Measurements from ENCODE around the gene RPL34.

RPL34 gene

DNA sequence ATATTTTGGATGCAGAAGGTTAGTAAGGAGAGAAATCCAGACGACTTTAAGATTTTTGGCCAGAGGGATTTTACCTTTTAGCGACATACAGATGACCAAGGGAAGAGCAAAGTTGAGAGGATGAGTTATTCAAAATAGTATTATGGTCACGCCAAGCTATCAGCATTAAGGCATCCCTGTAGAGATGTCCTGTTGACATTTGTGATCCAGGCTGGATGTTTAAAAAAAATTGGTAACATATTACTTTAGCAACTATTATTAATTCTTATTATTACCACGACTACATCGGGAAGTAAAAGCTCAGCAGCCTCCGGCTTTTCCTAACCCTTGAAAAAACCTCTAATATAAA is 29.5 kb downstream of the RPL34 start:
- Mint-ChIP-seq H3K36me3 (ENCODE audit: low read depth) (peaks cover 19% of the 10 kb centered on the region), H3K27me3 (no peaks in the 10 kb centered on the region), H3K27ac (peak overlapping the region; percentile 92), H3K4me1 (ENCODE audit: low read depth) (peaks cover 35% of the 10 kb centered on the region), H3K4me3 (peak overlapping the region; percentile 94), H3K9me3 (no peaks in the 10 kb centered on the region)

DNA sequence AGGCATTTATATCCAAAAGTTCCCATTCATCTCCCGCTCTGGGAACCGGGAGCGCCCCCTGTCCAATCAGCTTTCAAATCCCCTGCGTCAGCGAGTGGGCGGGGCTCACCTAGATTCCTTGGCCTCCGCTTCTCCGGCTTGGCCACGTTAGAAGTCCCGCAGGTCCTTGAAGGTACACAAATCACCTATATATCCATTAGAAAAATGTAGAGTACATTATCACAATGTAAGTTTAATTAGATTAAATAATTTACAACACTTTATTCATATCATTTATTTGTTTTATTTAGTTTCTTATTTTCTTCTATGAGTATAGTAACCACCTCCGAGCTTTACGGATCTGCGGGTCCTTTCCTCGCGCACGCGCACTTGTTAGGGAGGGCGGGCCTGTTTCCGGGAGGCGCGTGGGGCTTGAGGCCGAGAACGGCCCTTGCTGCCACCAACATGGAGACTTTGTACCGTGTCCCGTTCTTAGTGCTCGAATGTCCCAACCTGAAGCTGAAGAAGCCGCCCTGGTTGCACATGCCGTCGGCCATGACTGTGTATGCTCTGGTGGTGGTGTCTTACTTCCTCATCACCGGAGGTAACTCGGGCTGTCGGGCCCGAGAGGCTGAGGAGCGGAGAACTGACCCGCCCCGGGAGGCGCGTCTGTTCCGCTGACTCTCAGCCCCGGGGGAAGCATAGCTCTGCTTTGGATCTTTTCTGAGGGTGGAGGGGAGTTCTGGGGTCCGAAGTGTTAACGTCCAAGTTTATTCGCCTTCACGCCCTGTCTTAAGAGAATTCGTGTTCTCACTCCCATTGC is 30.0 kb downstream of the RPL34 start, which contains the start of gene OSTC:
Gene OSTC, plus strand, starts transcription at position 388 of the 802 bp plus-strand sequence. Its CDS starts 57 bp downstream, at position 445.
- Mint-ChIP-seq H3K4me3 (peak within 1 kb of the TSS; percentile 94), H3K27me3 (no peaks in the 10 kb centered on the region), H3K36me3 (ENCODE audit: low read depth) (peaks cover 21% of the 10 kb centered on the region), H3K27ac (peak within 1 kb of the TSS; percentile 92), H3K9me3 (no peaks in the 10 kb centered on the region), H3K4me1 (ENCODE audit: low read depth) (peaks cover 35% of the 10 kb centered on the region)

DNA sequence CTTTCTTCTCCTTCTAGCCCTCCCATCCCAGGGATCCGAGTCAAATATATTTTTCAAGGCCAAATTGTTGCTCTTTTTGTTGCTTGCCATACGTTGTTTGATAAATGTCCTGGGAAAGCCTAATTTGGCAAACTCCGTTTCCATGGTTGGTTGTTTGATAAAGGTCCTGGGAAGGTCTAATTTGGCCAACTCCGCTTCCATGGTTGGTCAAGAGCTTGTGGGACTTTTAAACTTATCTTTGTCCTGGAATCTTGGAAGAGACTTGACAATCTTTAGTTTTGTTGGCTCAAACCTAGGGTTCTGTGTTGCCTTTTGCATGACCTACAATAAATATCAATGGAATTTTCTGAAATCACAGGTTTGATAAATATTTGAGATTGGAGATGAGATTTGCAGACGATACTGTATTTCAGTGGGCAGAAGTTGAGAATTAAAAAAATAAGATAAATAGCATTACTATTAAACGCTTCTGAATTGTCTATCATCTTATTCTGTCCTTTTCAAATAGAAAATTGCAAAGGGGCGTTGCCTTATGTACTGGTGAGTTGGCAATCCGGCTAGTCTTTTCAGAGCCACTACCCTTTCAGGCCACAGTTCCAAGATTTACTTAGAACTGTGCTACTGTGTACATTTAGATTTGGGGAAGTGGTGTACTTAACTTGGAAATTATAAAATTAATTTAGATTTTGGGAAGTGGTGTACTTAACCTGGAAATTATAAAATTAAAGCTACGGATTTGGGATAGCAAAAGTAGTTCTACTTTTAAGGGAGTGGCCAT is 30.8 kb downstream of the RPL34 start:
- Mint-ChIP-seq H3K9me3 (no peaks in the 10 kb centered on the region), H3K27ac (peak overlapping the region; percentile 92), H3K27me3 (no peaks in the 10 kb centered on the region), H3K4me3 (peak overlapping the region; percentile 94), H3K4me1 (ENCODE audit: low read depth) (peaks cover 35% of the 10 kb centered on the region), H3K36me3 (ENCODE audit: low read depth) (peaks cover 28% of the 10 kb centered on the region)

DNA sequence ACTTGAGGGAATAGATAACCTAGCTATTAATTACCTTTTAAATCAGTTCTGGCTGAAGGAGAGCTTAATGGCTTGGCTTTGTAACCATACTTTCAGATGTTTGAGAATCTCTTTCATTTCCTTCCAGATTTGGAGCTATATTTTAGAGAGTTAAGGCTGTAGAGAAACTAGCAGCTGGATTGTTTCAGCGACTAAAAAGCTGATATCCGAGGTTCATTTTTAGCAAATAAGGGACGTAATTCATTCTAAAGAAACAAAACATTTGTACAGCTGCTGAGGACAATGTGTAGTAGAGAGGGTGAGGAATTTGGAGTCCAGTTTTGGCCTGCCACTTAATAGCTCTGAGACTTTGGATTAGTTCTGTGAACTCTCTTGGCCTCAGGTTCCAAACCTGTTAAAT is 42.3 kb downstream of the RPL34 start:
- Mint-ChIP-seq H3K9me3 (no peaks in the 10 kb centered on the region), H3K4me3 (no peak overlapping the region), H3K36me3 (ENCODE audit: low read depth) (peaks cover 59% of the 10 kb centered on the region), H3K27me3 (no peaks in the 10 kb centered on the region), H3K27ac (no peak overlapping the region), H3K4me1 (ENCODE audit: low read depth) (no peaks in the 10 kb centered on the region)

DNA sequence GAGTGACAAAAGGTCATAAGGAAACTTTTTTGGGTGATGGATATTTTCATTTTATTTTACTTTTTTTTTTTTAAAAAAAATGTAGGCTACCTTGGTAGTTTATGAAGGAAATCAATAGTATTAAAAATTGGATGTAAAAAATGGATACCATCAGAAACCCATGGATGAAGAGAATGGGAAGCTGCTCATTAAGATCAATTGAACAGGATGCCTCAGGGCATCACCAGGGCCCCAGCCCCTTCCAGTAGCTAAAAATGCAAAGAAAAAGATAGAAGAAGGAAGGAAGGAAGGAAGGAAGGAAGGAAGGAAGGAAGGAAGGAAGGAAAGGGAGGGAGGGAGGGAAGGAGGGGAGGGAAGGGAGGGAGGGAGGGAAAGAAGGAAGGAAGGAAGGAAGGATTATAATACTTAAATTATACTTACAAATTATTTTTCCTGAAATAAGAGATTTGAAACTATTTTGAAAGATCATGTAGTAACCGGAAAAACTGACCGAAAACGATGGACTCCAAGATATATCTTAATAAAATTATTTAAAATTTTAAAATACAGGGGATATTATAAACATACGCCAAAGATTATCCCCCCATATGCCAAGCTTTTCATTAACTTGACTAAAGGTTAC is 54.1 kb downstream of the RPL34 start:
- H3K4me1 Mint-ChIP-seq (ENCODE audit: low read depth), result peaks cover 6% of the 10 kb centered on the region
- peaks cover 36% of the 10 kb centered on the region for H3K36me3 Mint-ChIP-seq (ENCODE audit: low read depth)
- no peaks in the 10 kb centered on the region for H3K9me3 Mint-ChIP-seq
- H3K4me3 Mint-ChIP-seq, result no peak overlapping the region
- no peaks in the 10 kb centered on the region for H3K27me3 Mint-ChIP-seq
- no peak overlapping the region for H3K27ac Mint-ChIP-seq

Measured in stimulated activated naive CD8-positive, alpha-beta T cell treated with anti-CD3 and anti-CD28 coated beads, Interleukin-15, Interleukin-2, amounts not matched to agents 100 ng/mL and 50 ng/mL, for 24 hours (primary cell).